Parathyroid adenoma (tissue), 2 donors: ENCODE data around the gene SPAG16.

Experiments
- H2AFZ ChIP-seq: fragments of 300-600 bp; sonication (generic); one replicate; pipeline ENCODE4 v1.7.0; 2017; ENCODE audit warnings: antibody characterized with exemption, mild to moderate bottlenecking
- H3K27ac ChIP-seq: fragments of 300-600 bp; sonication (generic); one replicate; pipeline ENCODE4 v1.7.0; 2017
- H3K27me3 ChIP-seq: fragments of 300-600 bp; sonication (generic); one replicate; pipeline ENCODE4 v1.7.0; 2017; ENCODE audit warnings: low read length; ENCODE audit not compliant: control insufficient read depth, insufficient read depth
- H3K36me3 ChIP-seq: fragments of 300-600 bp; sonication (generic); one replicate; pipeline ENCODE4 v1.7.0; 2017; ENCODE audit warnings: low read length; ENCODE audit not compliant: control insufficient read depth, insufficient read depth
- H3K4me1 ChIP-seq: fragments of 300-600 bp; sonication (generic); one replicate; pipeline ENCODE4 v1.7.0; 2017; ENCODE audit warnings: control low read depth
- H3K4me2 ChIP-seq: fragments of 300-600 bp; sonication (generic); one replicate; pipeline ENCODE4 v1.7.0; 2017; ENCODE audit warnings: low read length
- H3K4me3 ChIP-seq: fragments of 300-600 bp; sonication (generic); one replicate; pipeline ENCODE4 v1.7.0; 2017; ENCODE audit warnings: low read depth, low read length
- H3K79me2 ChIP-seq: fragments of 300-600 bp; sonication (generic); one replicate; pipeline ENCODE4 v1.7.0; 2017; ENCODE audit warnings: control low read depth
- H3K9ac ChIP-seq: fragments of 300-600 bp; sonication (generic); one replicate; pipeline ENCODE4 v1.7.0; 2017; ENCODE audit warnings: mild to moderate bottlenecking
- H3K9me3 ChIP-seq: fragments of 300-600 bp; sonication (generic); one replicate; pipeline ENCODE4 v1.7.0; 2017; ENCODE audit warnings: low read length; ENCODE audit not compliant: control insufficient read depth
- CTCF ChIP-seq: fragments of 300-600 bp; sonication (generic); IDR thresholded peaks from one replicate; pipeline ENCODE4 v1.7.0; 2017; ENCODE audit warnings: antibody characterized with exemption, mild to moderate bottlenecking
- donor health status: primary hyperparathyroidism.

SPAG16 gene

GRCh38 chr2:213415093-213415492, 130.8 kb downstream of the SPAG16 start:
- H3K36me3 ChIP-seq, result no peaks in the 10 kb centered on the region
- H3K9ac ChIP-seq, result no peak overlapping the region
- no peak for TF ChIP-seq CTCF
- no peak overlapping the region for H3K27ac ChIP-seq
- H3K4me2 ChIP-seq, result no peak overlapping the region
- no peak overlapping the region for H3K4me3 ChIP-seq
- no peaks in the 10 kb centered on the region for H3K27me3 ChIP-seq
- H3K79me2 ChIP-seq, result no peaks in the 10 kb centered on the region
- no peaks in the 10 kb centered on the region for H3K9me3 ChIP-seq
- no peak overlapping the region for H2AFZ ChIP-seq
- H3K4me1 ChIP-seq, result no peaks in the 10 kb centered on the region

GRCh38 chr2:213416832-213417231, 132.6 kb downstream of the SPAG16 start:
- H2AFZ ChIP-seq, result no peak overlapping the region
- H3K27me3 ChIP-seq, result no peaks in the 10 kb centered on the region
- H3K9me3 ChIP-seq, result no peaks in the 10 kb centered on the region
- no peaks in the 10 kb centered on the region for H3K36me3 ChIP-seq
- H3K4me2 ChIP-seq, result no peak overlapping the region
- no peak overlapping the region for H3K9ac ChIP-seq
- TF ChIP-seq CTCF, result no peak
- no peak overlapping the region for H3K27ac ChIP-seq
- no peaks in the 10 kb centered on the region for H3K4me1 ChIP-seq
- H3K79me2 ChIP-seq, result no peaks in the 10 kb centered on the region
- no peak overlapping the region for H3K4me3 ChIP-seq

GRCh38 chr2:213419980-213420379, 135.7 kb downstream of the SPAG16 start:
- H3K36me3 ChIP-seq, result no peaks in the 10 kb centered on the region
- no peaks in the 10 kb centered on the region for H3K79me2 ChIP-seq
- TF ChIP-seq CTCF, result no peak
- no peak overlapping the region for H2AFZ ChIP-seq
- H3K27ac ChIP-seq, result no peak overlapping the region
- no peaks in the 10 kb centered on the region for H3K9me3 ChIP-seq
- no peak overlapping the region for H3K4me2 ChIP-seq
- no peak overlapping the region for H3K9ac ChIP-seq
- no peaks in the 10 kb centered on the region for H3K27me3 ChIP-seq
- no peak overlapping the region for H3K4me3 ChIP-seq
- no peaks in the 10 kb centered on the region for H3K4me1 ChIP-seq

GRCh38 chr2:213420828-213421385, 136.6 kb downstream of the SPAG16 start:
- H3K27ac ChIP-seq, result no peak overlapping the region

More at GRCh38 chr2:213420828-213421385, 136.6 kb downstream of the SPAG16 start:
- Histone ChIP-seq H2AFZ (no peak overlapping the region), H3K9ac (no peak overlapping the region), H3K36me3 (no peaks in the 10 kb centered on the region), H3K9me3 (no peaks in the 10 kb centered on the region), H3K4me1 (no peaks in the 10 kb centered on the region), H3K4me3 (no peak overlapping the region), H3K27me3 (no peaks in the 10 kb centered on the region), H3K79me2 (no peaks in the 10 kb centered on the region), H3K4me2 (no peak overlapping the region)
- no peak for TF ChIP-seq CTCF
